Fibroblast of skin of back (primary cell): Measurements from ENCODE around the gene PLG.
"Not testable (repeated sequence)": the region's sequence is repeated elsewhere in the genome, so short reads cannot be mapped to it uniquely, and the experiment has no call there.

ENCODE experiments used
- DNase-seq: peaks from one replicate; pipeline ENCODE4 v3.0.0-alpha.2; 2013

Gene PLG

DNA sequence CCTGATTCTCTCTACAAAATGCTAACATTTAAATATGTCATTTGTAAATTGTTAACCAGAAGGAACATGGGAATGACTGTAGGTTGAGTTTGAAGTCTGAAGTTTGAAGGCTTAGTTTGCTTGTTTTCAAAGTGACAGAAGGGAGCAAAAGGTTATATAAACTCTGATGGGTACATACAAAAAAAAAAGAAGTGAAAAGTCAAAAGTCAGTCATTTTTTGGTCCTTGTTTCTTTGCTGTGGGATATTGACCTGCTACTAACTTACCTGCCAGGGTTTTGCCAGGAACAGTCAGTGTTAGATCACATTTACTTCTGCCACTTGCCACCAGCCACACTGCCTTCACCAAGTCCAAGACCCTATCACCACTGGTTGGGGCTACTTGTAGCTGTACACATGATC lies 6.9 kb downstream of the PLG start:
- DNase-seq: not testable (repeated sequence)

DNA sequence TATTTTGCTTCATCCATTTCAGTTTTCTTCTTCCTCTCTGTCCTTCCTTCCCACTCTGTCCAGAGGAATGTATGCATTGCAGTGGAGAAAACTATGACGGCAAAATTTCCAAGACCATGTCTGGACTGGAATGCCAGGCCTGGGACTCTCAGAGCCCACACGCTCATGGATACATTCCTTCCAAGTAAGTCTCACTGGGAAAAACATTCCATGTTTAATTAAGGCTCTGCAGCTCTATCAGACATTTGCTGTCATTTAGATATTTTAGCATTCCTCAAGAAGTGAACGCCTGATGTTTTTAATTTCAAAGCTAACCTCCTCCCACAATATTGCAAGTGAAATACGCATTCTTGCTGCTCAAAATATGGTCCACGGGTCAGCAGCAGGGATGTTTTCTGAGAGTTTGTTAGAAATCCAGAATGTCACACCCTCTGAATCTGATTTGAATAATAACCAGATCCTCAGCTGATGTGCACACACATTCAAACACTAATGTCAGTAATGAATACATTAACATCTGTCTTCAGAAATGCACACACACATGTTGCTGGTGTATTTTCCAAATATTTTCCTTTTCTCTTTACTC lies 12.8 kb downstream of the PLG start:
- DNase-seq: peak; percentile 90

DNA sequence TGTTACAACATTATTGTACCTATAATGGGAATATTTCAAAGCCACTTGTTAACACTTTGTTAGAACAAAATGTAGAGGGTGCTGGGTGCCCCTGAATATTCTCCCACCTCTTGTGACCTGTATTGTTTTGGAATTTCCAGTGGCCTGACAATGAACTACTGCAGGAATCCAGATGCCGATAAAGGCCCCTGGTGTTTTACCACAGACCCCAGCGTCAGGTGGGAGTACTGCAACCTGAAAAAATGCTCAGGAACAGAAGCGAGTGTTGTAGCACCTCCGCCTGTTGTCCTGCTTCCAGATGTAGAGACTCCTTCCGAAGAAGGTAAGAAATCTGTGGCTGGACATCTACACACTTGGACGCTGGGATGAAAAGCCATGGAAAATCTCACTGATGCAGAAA lies 28.9 kb downstream of the PLG start:
- DNase-seq: no peak

DNA sequence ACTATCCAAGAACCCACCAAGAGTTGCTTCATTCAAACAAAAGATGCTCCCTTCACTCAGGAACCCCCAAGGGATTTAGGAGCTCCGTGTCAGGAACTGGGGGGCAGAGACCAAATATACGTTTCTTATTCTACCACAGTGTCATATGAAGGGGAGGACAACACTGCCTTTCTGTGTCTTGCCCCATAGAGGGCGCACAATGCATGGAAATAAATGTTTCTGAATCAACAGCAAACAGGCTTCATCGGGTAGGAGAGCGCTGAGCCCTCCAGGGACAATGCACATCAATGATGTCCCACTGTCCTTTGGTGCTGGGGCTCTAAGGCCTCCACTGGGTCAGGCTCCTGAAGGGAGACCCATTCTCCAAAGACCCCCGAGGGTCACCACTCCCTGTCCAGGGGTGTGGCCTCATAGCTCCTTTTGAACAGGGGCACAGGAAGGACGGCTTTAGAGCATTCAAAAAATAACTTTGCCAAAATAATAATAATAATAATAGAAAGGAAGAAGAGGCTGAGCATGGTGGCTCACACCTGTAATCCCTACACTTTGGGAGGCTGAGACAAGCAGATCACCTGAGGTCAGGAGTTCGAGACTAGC lies 31.1 kb downstream of the PLG start:
- peak; percentile 47 for DNase-seq

DNA sequence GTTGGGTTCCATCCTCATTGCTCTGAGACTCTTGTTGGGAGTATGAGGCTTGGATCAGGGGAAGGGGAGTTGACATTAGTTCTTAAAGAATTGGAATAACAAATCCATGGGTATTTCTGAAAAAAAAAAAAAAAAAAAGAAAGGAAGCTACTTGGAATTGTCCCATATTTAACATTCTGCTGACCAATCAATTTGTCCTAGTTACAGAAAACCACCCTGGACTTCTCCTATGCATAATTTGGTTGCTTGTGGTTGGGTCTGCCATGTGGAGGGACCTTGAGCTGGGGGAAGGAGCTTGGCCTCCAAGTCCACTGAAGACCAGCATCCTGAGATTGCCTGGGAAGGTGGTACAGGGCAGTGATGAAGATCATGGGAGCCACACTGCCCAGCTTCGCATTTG lies 32.6 kb downstream of the PLG start:
- DNase-seq: no peak

DNA sequence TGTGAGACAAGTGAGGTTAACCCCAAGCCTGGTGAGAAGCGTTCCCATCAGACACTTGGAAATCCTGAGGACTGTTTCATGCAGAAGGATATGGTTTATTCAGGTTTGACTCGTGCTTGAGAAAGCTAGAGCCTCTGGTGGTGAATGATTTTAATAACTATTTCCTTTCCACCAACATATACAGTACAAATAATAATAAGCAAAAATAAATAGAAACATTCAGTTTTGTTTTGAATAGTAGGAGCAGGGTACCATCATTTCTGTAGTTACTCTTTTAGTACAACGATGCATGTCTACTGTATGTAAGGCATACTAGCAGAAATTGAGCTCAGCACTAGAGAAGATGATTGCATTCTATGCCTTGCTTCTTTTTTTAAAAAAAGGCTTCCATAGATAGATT lies 33.5 kb downstream of the PLG start:
- DNase-seq: no peak

DNA sequence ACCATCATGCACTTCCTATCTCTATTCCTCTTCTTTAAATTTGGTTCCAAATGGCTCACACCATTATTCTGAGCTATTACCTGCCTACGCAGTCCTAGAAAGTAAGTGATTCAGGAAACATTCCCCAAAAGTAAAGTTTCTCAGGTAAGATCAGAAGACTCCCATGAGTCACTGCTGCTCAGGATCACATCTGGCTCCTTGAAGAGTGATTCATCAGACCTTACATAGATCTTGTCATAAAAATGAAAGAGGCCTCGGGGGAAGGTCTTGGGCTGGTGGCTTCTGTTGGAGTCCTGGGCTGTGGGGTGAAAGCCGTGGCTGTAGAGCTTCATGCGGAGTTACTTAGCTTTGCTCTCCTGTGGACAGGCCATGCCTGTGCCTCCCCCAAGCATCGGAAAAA lies 35.9 kb downstream of the PLG start:
- DNase-seq: no peak

DNA sequence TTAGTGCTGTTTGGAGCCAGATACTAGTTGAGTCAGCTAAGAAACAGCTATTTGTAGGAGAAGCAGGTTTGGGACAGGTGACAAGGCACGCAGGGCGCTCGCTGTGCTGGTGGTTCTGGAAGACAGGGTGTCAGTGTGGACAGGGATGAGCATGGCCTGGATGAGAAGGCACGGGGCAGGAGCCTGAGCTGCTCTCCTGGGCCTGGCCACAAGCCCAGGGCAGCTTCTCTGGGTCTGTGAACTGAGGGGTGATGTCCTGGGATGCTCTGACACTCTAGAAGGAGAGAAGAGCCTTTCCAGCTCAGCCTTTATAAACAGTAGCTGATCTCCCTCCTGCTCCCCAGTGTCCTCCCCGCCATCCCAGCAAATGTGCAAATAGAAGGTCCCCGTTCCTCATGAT lies 37.9 kb downstream of the PLG start:
- no peak for DNase-seq

DNA sequence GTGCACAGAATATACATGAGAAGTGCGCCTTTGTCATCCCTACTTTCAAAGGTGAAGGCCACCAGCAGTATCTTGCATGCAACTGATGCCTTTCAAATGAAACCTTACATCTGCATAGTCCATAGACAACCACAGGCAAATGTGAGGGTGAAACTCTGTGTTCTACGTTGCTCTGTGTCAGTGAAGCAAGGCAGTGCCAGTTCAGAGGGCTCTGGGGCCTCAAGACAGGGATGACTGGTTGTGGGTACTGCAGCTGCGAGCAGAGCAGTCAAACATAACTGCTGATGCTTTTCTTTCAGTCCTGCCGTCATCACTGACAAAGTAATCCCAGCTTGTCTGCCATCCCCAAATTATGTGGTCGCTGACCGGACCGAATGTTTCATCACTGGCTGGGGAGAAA lies 39.0 kb downstream of the PLG start:
- DNase-seq: not testable (repeated sequence)

DNA sequence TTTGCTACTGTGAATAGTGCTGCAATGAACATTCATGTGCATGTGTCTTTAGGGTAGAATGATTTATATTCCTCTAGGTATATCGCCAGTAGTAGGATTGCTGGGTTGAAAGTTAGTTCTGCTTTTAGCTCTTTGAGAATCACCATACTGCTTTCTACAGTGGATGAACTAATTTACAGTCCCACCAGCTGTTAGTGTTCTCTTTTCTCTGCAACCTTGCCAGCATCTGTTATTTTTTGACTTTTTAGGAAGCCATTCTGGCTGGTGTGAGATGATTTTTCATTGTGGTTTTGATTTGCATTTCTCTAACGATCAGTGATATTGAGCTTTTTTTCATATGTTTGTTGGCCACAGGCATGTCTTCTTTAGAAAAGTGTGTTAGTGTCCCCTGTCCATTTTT lies 40.0 kb downstream of the PLG start:
- DNase-seq: no peak

DNA sequence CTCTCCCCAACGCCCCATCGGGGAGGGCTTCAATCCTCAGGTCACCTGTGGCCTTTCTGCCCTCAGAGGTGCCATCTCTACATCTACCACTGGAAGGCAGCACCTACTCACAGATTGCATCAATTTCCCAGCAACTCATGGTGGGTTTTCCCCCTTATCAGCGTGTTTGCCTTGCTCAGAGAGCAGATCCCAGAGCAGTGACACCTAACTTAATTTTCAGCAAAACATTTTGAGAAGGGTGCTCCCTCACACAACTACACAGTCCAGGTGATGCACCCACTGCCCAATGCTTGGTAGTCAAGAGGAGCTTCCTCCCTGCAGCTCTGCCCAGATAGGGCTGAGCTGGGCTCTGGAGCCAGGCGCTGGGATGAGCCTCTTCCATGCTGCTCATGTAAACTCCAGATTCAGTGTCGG lies 48.2 kb downstream of the PLG start:
- no peak for DNase-seq

DNA sequence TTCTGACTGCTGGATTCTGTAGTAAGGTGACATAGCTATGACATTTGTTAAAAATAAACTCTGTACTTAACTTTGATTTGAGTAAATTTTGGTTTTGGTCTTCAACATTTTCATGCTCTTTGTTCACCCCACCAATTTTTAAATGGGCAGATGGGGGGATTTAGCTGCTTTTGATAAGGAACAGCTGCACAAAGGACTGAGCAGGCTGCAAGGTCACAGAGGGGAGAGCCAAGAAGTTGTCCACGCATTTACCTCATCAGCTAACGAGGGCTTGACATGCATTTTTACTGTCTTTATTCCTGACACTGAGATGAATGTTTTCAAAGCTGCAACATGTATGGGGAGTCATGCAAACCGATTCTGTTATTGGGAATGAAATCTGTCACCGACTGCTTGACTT lies 51.2 kb downstream of the PLG start:
- not testable (repeated sequence) for DNase-seq

DNA sequence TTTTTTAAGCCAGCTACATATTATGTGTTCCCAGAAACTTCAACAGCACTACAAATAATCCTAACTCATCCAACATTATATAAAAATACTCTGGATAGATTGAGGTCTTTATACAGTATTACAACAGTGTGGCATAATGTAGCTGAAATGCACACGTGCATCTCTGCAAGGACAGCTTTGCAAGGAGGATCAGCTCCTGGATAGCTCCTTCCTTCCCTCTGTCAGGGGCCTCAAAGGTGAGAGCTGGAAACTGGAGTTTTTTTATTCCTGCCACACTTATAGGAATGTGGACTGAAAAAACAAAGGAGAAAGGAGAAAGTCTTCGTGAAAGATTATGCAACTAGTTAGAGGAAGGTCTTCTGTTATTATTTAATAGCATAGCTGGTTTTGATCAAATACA lies 53.1 kb downstream of the PLG start:
- no peak for DNase-seq

DNA sequence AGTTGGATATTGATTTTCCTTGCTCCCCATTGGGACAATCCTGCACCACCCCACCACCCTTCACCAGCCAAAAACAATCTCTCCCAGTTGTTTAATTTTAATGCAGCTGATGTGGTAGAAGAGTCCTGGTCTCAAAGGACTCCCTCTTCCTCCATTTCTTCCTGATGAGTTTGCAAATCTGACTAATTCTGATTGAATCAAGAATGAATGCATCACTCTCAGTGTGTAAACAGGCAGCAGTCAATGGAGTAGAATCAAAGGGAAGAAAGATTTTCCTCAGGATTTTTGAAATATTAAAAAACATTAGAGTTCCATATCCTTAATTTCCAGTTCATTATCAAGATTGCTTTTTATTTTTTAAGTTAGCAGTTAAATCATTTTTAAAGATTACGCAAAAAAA lies 54.0 kb downstream of the PLG start:
- DNase-seq: no peak

DNA sequence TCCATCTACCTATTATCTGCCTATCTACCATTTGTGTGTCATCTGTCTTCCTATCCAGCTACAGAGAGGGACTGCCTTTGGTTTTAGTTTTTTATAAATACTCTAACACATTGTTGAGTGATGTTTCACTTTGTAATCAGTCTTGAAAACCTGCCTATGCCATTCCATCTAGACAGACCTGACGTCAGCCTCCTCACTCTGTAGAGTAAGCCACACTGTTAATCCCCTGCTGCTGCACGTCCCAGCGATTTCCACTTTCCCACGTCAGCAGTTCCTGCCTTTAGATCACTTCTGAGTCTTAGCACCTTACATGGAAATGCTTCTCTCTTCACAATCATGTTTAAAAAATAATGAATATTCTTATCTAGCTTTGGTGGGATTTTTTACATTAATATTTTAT lies 54.8 kb downstream of the PLG start:
- no peak for DNase-seq

DNA sequence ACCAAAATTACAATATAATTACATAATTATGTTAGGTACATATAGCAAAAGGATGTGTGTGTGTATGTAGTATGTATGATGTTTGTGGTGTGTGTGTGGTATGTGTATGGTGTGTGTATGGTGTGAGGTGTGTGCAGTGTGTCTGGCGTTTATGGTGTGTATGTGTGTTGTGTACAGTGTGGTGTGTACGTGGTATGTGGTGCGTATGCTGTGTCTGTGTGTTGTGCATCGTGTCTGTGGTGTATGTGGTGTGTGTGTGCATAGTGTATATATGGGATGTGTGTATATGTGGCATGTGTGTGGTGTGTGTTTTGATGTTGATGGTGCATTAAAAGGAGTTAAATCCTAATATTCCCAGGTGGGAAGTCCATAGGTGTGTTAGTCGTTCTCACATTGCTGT lies 62.8 kb downstream of the PLG start:
- DNase-seq: no peak

DNA sequence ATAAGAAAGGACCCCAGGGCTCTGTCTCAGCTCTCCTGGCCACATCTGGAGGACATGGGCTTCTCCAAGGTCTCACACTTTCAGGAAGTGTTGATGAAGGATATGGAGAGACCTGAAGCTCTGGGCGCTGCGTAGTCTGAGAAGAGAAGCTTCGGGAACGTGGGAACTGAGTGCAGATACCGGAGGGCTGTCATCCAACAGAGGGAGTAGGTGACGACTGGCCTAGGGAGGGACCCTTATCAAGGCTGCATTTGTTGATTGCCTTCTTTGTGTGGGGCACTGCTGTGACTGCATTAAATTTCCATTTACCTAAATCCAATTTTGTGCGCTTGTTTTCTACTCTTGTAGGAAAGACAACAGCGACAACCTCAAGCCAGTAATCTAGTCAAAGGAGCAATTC lies 63.4 kb downstream of the PLG start:
- no peak for DNase-seq

DNA sequence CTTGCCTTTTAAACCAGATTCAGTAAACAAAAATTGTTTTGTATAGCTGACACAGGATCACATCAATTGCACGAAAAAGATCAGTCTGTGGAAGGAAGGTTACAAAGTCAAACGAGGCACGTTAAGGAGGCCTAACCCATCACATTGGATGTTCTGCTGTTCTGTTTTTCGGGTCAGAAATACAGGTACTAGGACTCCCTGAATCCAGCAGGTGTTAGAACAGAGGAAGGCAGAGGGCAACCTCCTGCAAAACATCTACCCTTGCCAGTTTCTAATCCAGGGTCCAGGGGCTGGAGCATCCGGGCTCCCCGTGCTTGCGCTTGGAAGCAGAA lies 64.6 kb downstream of the PLG start:
- DNase-seq: no peak

DNA sequence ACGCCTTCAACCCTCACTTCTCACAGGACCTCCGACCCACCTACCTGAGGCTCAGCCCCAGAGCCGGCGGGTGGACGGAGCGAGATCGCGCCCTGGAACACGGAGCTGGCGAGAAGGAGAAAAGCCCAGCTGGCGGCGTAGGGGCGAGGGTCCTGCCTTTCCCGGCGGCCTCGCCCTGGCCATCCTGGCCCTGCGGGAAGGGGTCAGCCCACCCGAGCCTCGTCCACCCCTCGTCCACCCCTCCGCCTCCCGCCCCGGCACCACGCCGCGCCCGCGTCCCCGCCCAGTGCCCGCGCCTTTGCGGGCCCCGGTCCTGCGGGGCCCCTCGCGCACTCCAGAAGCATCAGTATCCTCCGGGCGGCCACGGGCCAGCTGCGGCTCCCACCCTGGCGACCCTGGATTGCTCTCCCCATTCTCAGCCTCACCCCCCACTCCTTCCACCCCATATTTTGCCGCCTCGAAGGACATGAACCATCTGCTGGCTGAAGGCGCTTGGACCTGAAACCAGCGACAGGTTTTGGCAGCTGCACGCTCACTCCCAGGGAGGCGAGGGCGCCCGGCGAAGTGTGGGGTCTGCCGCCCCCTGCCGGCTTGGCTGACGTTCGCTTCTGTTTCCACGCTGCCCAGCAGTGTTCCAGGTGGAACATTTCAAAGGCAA lies 65.1 kb downstream of the PLG start:
- peak; percentile 40 for DNase-seq

DNA sequence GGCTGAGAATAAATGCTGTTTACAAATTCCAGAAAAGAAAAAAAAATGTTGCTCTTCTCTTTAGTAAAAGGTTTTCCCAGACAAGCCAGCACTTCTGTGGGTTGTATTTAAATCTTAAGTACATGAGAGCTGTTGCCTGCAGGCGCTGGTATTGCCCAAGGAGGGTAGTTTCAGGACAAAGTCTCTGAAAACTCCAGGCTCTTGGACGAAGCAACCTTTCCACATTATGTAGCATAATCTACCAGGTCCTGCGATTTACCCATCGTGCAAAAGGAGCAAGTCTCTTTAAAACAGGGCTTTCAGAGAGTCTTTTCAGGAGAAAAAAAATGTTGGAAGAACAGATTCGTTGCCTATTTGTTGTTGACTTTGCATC lies 65.6 kb downstream of the PLG start:
- DNase-seq: no peak

DNA sequence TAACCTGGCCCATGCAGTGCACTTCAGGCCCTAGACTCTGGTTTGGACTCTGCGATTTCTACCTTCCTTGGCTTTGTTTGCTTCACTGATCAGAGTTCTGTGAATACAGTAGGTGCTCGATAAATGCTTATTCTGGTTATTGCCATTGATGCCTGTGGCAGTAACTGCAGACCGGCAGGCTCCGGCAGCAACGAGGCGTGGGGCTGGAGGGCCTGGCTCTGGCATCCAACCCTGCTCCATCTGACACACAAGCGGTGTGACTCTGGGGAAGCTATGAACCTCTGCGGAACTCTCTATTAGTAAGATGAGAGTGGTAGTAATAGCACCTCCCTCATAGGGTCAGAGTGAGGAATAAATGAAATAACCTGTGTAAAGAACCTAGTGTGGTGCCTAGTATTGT lies 66.1 kb downstream of the PLG start:
- no peak for DNase-seq

DNA sequence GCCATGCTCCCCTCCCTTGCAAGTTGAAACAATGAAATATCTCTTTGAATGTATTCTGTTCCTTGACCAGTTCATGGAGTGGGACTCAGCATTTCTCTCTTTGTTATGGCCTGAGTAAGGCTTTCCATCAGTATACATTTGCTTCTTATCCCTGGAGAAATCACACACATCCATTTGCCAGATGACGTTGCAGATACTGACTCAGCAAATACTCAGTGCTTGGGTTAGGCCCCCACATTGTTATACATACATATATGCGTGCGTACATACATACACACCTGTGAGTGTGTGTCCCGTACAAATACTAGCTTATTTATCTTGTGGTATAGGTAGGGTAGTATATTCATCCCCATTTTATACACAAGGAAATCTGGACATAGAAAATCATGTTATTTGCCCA lies 72.4 kb downstream of the PLG start:
- DNase-seq: no peak

DNA sequence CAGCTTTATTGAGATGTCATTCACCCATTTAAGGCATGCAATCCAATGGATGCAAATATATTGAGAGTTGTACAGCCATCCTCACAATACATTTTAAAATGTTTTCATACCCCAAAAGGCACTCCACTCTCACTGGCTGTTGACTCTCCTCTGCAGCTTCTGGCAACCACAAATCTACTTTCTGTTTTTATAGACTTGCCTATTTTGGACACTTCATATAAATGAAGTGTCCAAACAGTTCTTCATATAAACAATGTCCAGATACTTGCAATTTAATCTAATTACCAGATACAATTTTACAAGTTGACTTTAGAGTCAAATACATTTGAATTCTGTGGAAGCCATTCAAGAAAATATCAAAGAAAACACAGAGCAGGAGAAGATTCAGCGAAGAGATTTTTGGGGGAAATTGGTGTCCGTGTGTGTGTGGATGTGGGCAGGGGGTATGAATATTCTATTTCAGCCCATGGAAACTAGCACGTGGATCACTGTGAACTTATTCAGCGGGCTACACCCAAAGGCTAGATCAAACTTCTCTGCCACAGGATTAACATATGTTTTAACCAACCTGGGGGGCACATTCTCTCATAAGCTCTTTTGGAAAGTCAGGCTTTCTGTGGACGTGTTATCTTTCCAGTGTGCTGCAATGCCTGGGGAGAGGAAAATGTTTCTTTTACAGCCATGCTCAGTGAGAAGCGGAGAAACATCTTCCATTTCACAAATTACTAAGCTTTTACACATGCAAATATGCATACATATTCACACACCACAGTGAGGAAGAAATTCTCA lies 73.9 kb downstream of the PLG start:
- no peak for DNase-seq

DNA sequence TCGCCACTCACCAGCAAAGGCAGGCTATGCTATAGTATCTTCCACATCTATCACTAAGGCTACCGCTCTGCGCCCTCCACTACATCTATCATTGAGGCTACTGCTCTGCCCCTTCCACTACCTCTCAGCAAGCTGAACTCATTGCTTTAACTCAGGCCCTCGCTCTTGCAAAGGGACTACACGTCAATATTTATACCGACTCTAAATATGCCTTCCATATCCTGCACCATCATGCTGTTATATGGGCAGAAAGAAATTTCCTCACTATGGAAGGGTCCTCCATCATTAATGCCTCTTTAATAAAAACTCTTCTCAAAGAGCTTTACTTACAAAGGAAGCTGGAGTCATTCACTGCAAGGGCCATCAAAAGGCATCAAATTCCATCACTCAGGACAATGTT lies 77.1 kb downstream of the PLG start:
- DNase-seq: not testable (repeated sequence)
